A549 (cell line): ENCODE data around the gene CDH26. TPM values are rescaled to one million over a fixed set of nuclear protein-coding genes. Genes with fewer than 3 reads are reported as not detected.

ENCODE experiments used
- ATAC-seq, 2 experiments: fragments of 200-7000 bp in 1 of 2; fragments of >200 bp in 1 of 2; cut with Nextera tagmentation in 1 of 2; cut with Tn5 transposase in 1 of 2; 3 replicates each; pipeline versions ENCODE4 v1.8.0 to v1.9.1; 2018 to 2020; ENCODE audit warnings: mild to moderate bottlenecking in 1 of 2, moderate library complexity in 1 of 2
- CTCF ChIA-PET: fragments of 300-600 bp; sonication (Branson Sonifier 250); formaldehyde crosslinking; extraction: SDS; loops from one replicate; lab custom pipeline; 2021; ENCODE audit warnings: antibody characterized with exemption, inconsistent platforms; lab: Yijun Ruan, JAX
- POLR2A ChIA-PET: fragments of 350-600 bp; formaldehyde crosslinking; extraction: SDS; loops from one replicate; lab custom pipeline; 2021; ENCODE audit warnings: antibody characterized with exemption, inconsistent platforms; lab: Yijun Ruan, JAX
- DNase-seq, 2 experiments: peaks; one replicate each; pipeline versions ENCODE4 v3.0.0 to v3.0.0-alpha.2; 2011 to 2016; ENCODE audit warnings: low read depth in 1 of 2, low spot score in 1 of 2
- FAIRE-seq: peaks from 2 replicates; lab custom pipeline; 2011; peaks lifted over from hg19 to GRCh38; lab: Jason Lieb, UNC
- H3K27ac ChIP-seq, 2 experiments: fragments of >200 bp; sonication (Bioruptor Twin); formaldehyde crosslinking; 3 replicates each; pipeline ENCODE4 v1.5.1; 2016 to 2017
- H3K4me1 ChIP-seq: fragments of >200 bp; sonication (Bioruptor Twin); formaldehyde crosslinking; 3 replicates; pipeline ENCODE4 v1.6.1; 2016
- H3K4me2 ChIP-seq: fragments of >200 bp; sonication (Bioruptor Twin); formaldehyde crosslinking; 3 replicates; pipeline ENCODE4 v1.6.1; 2016
- H3K4me3 ChIP-seq: fragments of >200 bp; sonication (Bioruptor Twin); formaldehyde crosslinking; 3 replicates; pipeline ENCODE4 v1.5.1; 2016
- H3K9me3 ChIP-seq: fragments of >200 bp; sonication (Bioruptor Twin); formaldehyde crosslinking; 3 replicates; pipeline ENCODE4 v1.6.1; 2016
- ATOH8 ChIP-seq: fragments of 250-450 bp; sonication (Bioruptor Pico); IDR thresholded peaks from 2 replicates; pipeline ENCODE4 v1.5.0; 2020; ENCODE audit warnings: low read depth, mild to moderate bottlenecking, moderate library complexity
- CBX8 ChIP-seq: fragments of 200-600 bp; sonication (generic); IDR thresholded peaks from 2 replicates; pipeline ENCODE4 v1.6.1; 2016
- CEBPB ChIP-seq, 2 experiments: fragments of >200 bp in 1 of 2; sonication (Bioruptor Twin) in 1 of 2; formaldehyde crosslinking in 1 of 2; IDR thresholded peaks; 2 replicates each; pipeline ENCODE4 v1.6.1; 2012 to 2016
- CHD2 ChIP-seq: fragments of 150-350 bp; IDR thresholded peaks from 2 replicates; pipeline ENCODE4 v1.6.1; 2014; ENCODE audit warnings: low read length; ENCODE audit not compliant: partially characterized antibody
- CHD4 ChIP-seq: fragments of 200-600 bp; sonication (generic); IDR thresholded peaks from 2 replicates; pipeline ENCODE4 v1.6.1; 2016; ENCODE audit warnings: antibody characterized with exemption, mild to moderate bottlenecking, borderline replicate concordance
- E2F6 ChIP-seq: IDR thresholded peaks from 2 replicates; pipeline ENCODE4 v1.6.1; 2012; ENCODE audit warnings: low read depth, borderline replicate concordance
- EHF ChIP-seq: fragments of 250-450 bp; sonication (Bioruptor Pico); IDR thresholded peaks from 2 replicates; pipeline ENCODE4 v1.5.0; 2020; ENCODE audit warnings: mild to moderate bottlenecking
- ESRRA ChIP-seq: fragments of 150-350 bp; IDR thresholded peaks from 2 replicates; pipeline ENCODE4 v1.6.1; 2014; ENCODE audit warnings: mild to moderate bottlenecking, low read length, borderline replicate concordance
- FOSB ChIP-seq: fragments of 250-450 bp; sonication (Bioruptor Pico); IDR thresholded peaks from 2 replicates; pipeline ENCODE4 v1.5.0; 2020; ENCODE audit warnings: mild to moderate bottlenecking, moderate library complexity
- FOSL2 ChIP-seq, 2 experiments: fragments of 450-650 bp in 1 of 2; fragments of >200 bp in 1 of 2; sonication (Bioruptor Twin) in 1 of 2; formaldehyde crosslinking; IDR thresholded peaks; 2 replicates each; pipeline versions ENCODE4 v1.5.0 to v1.6.1; 2016 to 2020; ENCODE audit warnings: mild to moderate bottlenecking in 1 of 2, moderate library complexity in 1 of 2
- GATA3 ChIP-seq: IDR thresholded peaks from 2 replicates; pipeline ENCODE4 v1.6.1; 2012; ENCODE audit warnings: borderline replicate concordance
- HDAC2 ChIP-seq: fragments of 200-600 bp; sonication (generic); IDR thresholded peaks from 2 replicates; pipeline ENCODE4 v1.6.1; 2016
- HEYL ChIP-seq: fragments of 250-450 bp; sonication (Bioruptor Pico); IDR thresholded peaks from 2 replicates; pipeline ENCODE4 v1.8.0; 2021; ENCODE audit warnings: mild to moderate bottlenecking, moderate library complexity
- HOXA7 ChIP-seq: fragments of 250-450 bp; sonication (Bioruptor Pico); IDR thresholded peaks from 2 replicates; pipeline ENCODE4 v1.5.0; 2020; ENCODE audit warnings: mild to moderate bottlenecking, moderate library complexity
- HOXB13 ChIP-seq: fragments of 250-450 bp; sonication (Bioruptor Pico); IDR thresholded peaks from 2 replicates; pipeline ENCODE4 v1.5.0; 2020; ENCODE audit warnings: low read depth, mild to moderate bottlenecking, moderate library complexity
- JUNB ChIP-seq: fragments of >200 bp; sonication (Bioruptor Twin); formaldehyde crosslinking; IDR thresholded peaks from 2 replicates; pipeline ENCODE4 v1.6.1; 2016
- KDM5A ChIP-seq: fragments of 200-600 bp; sonication (generic); IDR thresholded peaks from 2 replicates; pipeline ENCODE4 v1.6.1; 2016; ENCODE audit warnings: antibody characterized with exemption, mild to moderate bottlenecking
- MAFK ChIP-seq: fragments of 450-650 bp; IDR thresholded peaks from 2 replicates; pipeline ENCODE4 v1.6.1; 2014; ENCODE audit not compliant: partially characterized antibody
- MYC ChIP-seq: IDR thresholded peaks from 2 replicates; pipeline ENCODE4 v1.6.1; 2012; ENCODE audit warnings: mild to moderate bottlenecking, inconsistent platforms, low read length, improper control_type of control experiment, borderline replicate concordance
- NFE2L2 ChIP-seq: fragments of 150-350 bp; conservative IDR thresholded peaks from 2 replicates; pipeline ENCODE4 v1.6.1; 2014; ENCODE audit warnings: low read length
- NPAS2 ChIP-seq: fragments of 250-450 bp; sonication (Bioruptor Pico); IDR thresholded peaks from 2 replicates; pipeline ENCODE4 v1.8.0; 2022; ENCODE audit warnings: mild to moderate bottlenecking, moderate library complexity, borderline replicate concordance
- NR3C1 ChIP-seq: fragments of >200 bp; sonication (Bioruptor Twin); formaldehyde crosslinking; IDR thresholded peaks from 3 replicates; pipeline ENCODE4 v1.6.1; 2017
- RCOR1 ChIP-seq: fragments of 150-350 bp; IDR thresholded peaks from 2 replicates; pipeline ENCODE4 v1.6.1; 2014; ENCODE audit warnings: antibody characterized with exemption, low read length, low read depth
- RFX5 ChIP-seq: fragments of 450-650 bp; IDR thresholded peaks from 2 replicates; pipeline ENCODE4 v1.7.1; 2014; ENCODE audit warnings: antibody characterized with exemption, mild to moderate bottlenecking, moderate library complexity
- RNF2 ChIP-seq: fragments of 200-600 bp; sonication (generic); IDR thresholded peaks from 2 replicates; pipeline ENCODE4 v1.6.1; 2016; ENCODE audit warnings: low read depth, mild to moderate bottlenecking, antibody characterized with exemption, moderate library complexity, borderline replicate concordance
- SMC3 ChIP-seq: fragments of >200 bp; sonication (Bioruptor Twin); formaldehyde crosslinking; IDR thresholded peaks from 3 replicates; pipeline ENCODE4 v1.6.1; 2018; ENCODE audit warnings: inconsistent platforms
- SREBF2 ChIP-seq: fragments of 450-650 bp; IDR thresholded peaks from 2 replicates; pipeline ENCODE4 v1.6.1; 2014; ENCODE audit warnings: mild to moderate bottlenecking, moderate library complexity
- TFCP2L1 ChIP-seq: fragments of 250-450 bp; sonication (Bioruptor Pico); IDR thresholded peaks from 2 replicates; pipeline ENCODE4 v1.5.0; 2021; ENCODE audit warnings: mild to moderate bottlenecking
- TP53 ChIP-seq: fragments of 250-450 bp; sonication (Bioruptor Pico); IDR thresholded peaks from 2 replicates; pipeline ENCODE4 v1.5.0; 2021; ENCODE audit warnings: mild to moderate bottlenecking, moderate library complexity
- ZC3H11A ChIP-seq: fragments of 450-650 bp; IDR thresholded peaks from 2 replicates; pipeline ENCODE4 v1.6.1; 2014; ENCODE audit warnings: antibody characterized with exemption, mild to moderate bottlenecking
- ZFP36 ChIP-seq: fragments of 450-650 bp; IDR thresholded peaks from 2 replicates; pipeline ENCODE4 v1.6.1; 2014; ENCODE audit warnings: borderline replicate concordance; ENCODE audit not compliant: partially characterized antibody
- WGBS: methylation state at CpG from one replicate; pipeline ENCODE4 v1.1.6; 2017; ENCODE audit errors: missing lambda C conversion rate; 5-methylcytosine and 5-hydroxymethylcytosine counted together
- polyA plus RNA-seq, 4 experiments: library from polyadenylated mRNA; depleted of rRNA in 3 of 4; stranded (reverse); fragments of >200 nt; fragmentation: RNase III in 1 of 4; extraction: RNeasy Plus Mini Kit Qiagen cat#74134 plus additional on column Dnase treatment in 1 of 4; gene quantifications; 2 replicates in 3 of 4; 3 replicates in 1 of 4; pipeline ENCODE4 v1.2.3, GENCODE V29; 2011 to 2017
- TF ChIP-seq, protein P1 (sequence below): fragments of 450-650 bp; IDR thresholded peaks from 2 replicates; pipeline ENCODE4 v1.6.1; 2014; ENCODE audit warnings: antibody characterized with exemption
- TF ChIP-seq, protein P2 (sequence below): fragments of 150-350 bp; IDR thresholded peaks from 2 replicates; pipeline ENCODE4 v1.6.1; 2014; ENCODE audit warnings: low read depth, mild to moderate bottlenecking, low read length

The CDH26 gene
- polyA plus RNA-seq, 2 of the 4 experiments (the other 2 are of a cell fraction) = 0.27 to 0.57 TPM

DNA sequence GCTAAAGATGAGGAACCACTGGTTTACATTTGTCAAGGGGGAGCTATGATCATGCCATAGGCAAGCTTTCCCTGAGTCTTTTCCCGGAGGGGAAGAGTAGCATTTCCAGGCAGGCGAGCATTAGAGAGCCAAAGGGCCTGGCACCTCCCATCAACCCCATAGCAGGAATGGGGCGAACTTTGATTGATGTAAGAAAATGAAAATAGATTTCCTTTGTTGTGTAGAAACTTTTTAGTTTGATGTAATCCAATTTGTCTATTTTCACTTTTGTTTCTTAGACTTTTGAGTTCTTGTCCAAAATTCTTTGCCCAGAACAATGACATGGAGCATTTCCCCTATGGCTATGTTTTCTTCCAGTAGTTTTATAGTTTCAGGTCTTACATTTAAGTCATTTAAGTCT lies 85.2 kb downstream of the CDH26 start:
- 83% methylated on average over 3 of the region's 3 CpGs for WGBS
- POLR2A ChIA-PET = no interaction called here

GRCh38 chr20:60046011-60046413 lies 87.8 kb downstream of the CDH26 start:
- ATAC-seq = no peak
- TF ChIP-seq ZC3H11A = no peak
- TF ChIP-seq ESRRA = no peak
- TF ChIP-seq CHD2 = no peak
- TF ChIP-seq SMC3 = no peak
- no peak for TF ChIP-seq ZFP36
- TF ChIP-seq RCOR1 = no peak
- TF ChIP-seq CBX8 = no peak
- no peak for TF ChIP-seq SREBF2
- TF ChIP-seq, all 56 proteins: peak for 0
- Histone ChIP-seq H3K9me3 (no peaks in the 10 kb centered on the region; the same call in 2 of the 3 replicates), H3K4me3 (no peak overlapping the region), H3K27ac (no peak overlapping the region), H3K4me2 (no peak overlapping the region), H3K4me1 (peaks cover 9% of the 10 kb centered on the region)
- no peak for FAIRE-seq
- ChIA-PET POLR2A (no interaction called here), CTCF (interaction anchor here (1.0 to 3.9 kb wide), 2 partner anchors 11 to 106 kb away, joined by 3 to 36 read pairs; partner anchors contain the start of genes FAM217B and PPP1R3D)
- DNase-seq = no peak
- WGBS = 19% methylated on average over 4 of the region's 4 CpGs

More for the DNA sequence above, 85.2 kb downstream of the CDH26 start:
- no peak for FAIRE-seq
- CTCF ChIA-PET = interaction anchor here (0.7 to 1.6 kb wide), 2 partner anchors 14 to 57 kb away, joined by 3 to 6 read pairs; no protein-coding TSS in a partner anchor
- no peak for ATAC-seq
- no peak for DNase-seq
- H3K4me1 ChIP-seq = peaks cover 13% of the 10 kb centered on the region
- H3K9me3 ChIP-seq = no peaks in the 10 kb centered on the region; the same call in 2 of the 3 replicates
- TF ChIP-seq, protein P1, sequence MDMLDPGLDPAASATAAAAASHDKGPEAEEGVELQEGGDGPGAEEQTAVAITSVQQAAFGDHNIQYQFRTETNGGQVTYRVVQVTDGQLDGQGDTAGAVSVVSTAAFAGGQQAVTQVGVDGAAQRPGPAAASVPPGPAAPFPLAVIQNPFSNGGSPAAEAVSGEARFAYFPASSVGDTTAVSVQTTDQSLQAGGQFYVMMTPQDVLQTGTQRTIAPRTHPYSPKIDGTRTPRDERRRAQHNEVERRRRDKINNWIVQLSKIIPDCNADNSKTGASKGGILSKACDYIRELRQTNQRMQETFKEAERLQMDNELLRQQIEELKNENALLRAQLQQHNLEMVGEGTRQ = no peak
- TF ChIP-seq HEYL = no peak
- TF ChIP-seq, protein P2, sequence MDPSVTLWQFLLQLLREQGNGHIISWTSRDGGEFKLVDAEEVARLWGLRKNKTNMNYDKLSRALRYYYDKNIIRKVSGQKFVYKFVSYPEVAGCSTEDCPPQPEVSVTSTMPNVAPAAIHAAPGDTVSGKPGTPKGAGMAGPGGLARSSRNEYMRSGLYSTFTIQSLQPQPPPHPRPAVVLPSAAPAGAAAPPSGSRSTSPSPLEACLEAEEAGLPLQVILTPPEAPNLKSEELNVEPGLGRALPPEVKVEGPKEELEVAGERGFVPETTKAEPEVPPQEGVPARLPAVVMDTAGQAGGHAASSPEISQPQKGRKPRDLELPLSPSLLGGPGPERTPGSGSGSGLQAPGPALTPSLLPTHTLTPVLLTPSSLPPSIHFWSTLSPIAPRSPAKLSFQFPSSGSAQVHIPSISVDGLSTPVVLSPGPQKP = no peak
- TF ChIP-seq EHF = no peak
- no peak for TF ChIP-seq JUNB
- no peak for TF ChIP-seq HDAC2
- TF ChIP-seq KDM5A = no peak
- no peak for TF ChIP-seq NPAS2 (CRISPR knock-in tag)
- no peak for TF ChIP-seq ATOH8 (CRISPR knock-in tag)
- TF ChIP-seq E2F6 = no peak
- no peak for TF ChIP-seq FOSL2 (IDR thresholded peaks at IDR 0.05)
- no peak for TF ChIP-seq FOSL2 (CRISPR knock-in tag; IDR thresholded peaks at IDR 0.05)
- no peak for TF ChIP-seq GATA3
- TF ChIP-seq HOXB13 = no peak
- no peak for TF ChIP-seq HOXA7 (CRISPR knock-in tag)
- no peak overlapping the region for H3K27ac ChIP-seq
- no peak overlapping the region for H3K4me2 ChIP-seq
- H3K4me3 ChIP-seq = no peak overlapping the region

DNA sequence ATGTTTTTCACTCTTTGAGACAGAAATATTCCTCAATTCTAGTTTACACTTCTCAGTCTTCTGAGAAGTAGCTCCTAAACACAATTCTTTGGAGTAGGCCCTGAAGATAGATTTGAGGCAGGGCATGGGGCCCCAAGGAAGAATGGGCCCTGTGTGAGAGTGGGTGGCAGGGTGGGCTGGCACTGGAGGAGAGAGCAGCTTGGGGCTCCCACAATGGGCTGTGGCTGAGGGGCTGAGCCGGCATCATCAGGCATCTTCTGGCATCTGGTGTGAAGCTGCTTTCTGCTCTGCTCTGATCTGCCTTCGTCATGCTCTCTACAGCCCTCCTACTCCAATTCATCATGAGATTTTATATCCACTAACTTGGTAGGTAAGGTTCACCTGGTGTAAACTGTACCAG lies 88.2 kb downstream of the CDH26 start:
- no peak for ATAC-seq
- ChIA-PET CTCF (interaction anchor here (1.0 to 3.9 kb wide), 2 partner anchors 11 to 106 kb away, joined by 3 to 36 read pairs; partner anchors contain the start of genes FAM217B and PPP1R3D), POLR2A (no interaction called here)
- no peak overlapping the region for H3K4me2 ChIP-seq
- no peak for DNase-seq
- FAIRE-seq = no peak
- H3K4me3 ChIP-seq = no peak overlapping the region
- TF ChIP-seq MAFK = no peak
- TF ChIP-seq NFE2L2 = no peak
- TF ChIP-seq FOSB (CRISPR knock-in tag) = no peak
- TF ChIP-seq, protein P1 = no peak
- no peak for TF ChIP-seq RCOR1
- TF ChIP-seq ESRRA = no peak
- no peak for TF ChIP-seq RFX5
- TF ChIP-seq ZC3H11A = no peak
- no peak for TF ChIP-seq RNF2
- no peak for TF ChIP-seq HOXB13
- TF ChIP-seq CEBPB (IDR thresholded peaks at IDR 0.05) = no peak
- no peak for TF ChIP-seq NR3C1
- TF ChIP-seq TFCP2L1 (CRISPR knock-in tag) = no peak
- TF ChIP-seq MYC = no peak
- no peak for TF ChIP-seq CHD4
- TF ChIP-seq TP53 (CRISPR knock-in tag) = no peak
- peaks cover 6% of the 10 kb centered on the region for H3K4me1 ChIP-seq
- WGBS = 67% methylated on average over 2 of the region's 2 CpGs
- H3K27ac ChIP-seq = no peak overlapping the region
- no peaks in the 10 kb centered on the region; the same call in 2 of the 3 replicates for H3K9me3 ChIP-seq
